Stimulated activated CD4-positive, alpha-beta T cell treated with anti-CD3 and anti-CD28 coated beads, Interleukin-4, amount 100 ng/mL, for 24 hours (primary cell): Measurements from ENCODE around the gene KRT75.

Experiments used
- DNase-seq: peaks from one replicate; pipeline ENCODE4 v3.0.0-alpha.2; 2020

KRT75 gene

GRCh38 chr12:52389313-52390207 lies 44.6 kb downstream of the KRT75 start:
- no peak for DNase-seq

GRCh38 chr12:52387859-52388258 lies 46.3 kb downstream of the KRT75 start:
- no peak for DNase-seq

DNA sequence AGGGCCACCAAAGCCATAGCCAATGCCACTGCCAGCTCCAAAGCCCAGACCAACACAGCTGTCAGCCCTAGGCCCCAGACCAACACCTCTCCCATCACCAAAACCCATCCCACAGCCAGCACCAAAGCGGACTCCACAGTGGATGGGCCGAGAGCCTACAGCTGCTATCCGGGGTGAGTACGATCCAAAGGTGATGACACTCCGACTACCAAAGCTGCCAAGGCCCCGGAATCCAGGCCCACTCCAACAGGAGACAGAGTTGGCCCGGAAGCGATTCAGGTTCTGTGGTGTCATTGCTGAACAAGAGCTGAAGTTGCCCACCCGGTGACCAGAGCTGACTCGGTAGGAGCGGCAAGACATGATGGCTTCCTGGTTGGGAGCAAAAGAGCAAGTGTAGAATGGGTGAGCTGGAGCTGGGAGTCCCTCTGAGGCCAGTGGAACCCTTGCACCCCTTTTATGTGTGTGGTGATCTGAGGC lies 48.9 kb downstream of the KRT75 start, which contains the start of gene KRT84:
KRT84 (minus strand) TSS at position 427 of the 477 bp plus-strand sequence; CDS start at position 360, 67 bp downstream.
- no peak for DNase-seq

GRCh38 chr12:52383331-52383730 lies 50.8 kb downstream of the KRT75 start:
- DNase-seq: no peak

DNA sequence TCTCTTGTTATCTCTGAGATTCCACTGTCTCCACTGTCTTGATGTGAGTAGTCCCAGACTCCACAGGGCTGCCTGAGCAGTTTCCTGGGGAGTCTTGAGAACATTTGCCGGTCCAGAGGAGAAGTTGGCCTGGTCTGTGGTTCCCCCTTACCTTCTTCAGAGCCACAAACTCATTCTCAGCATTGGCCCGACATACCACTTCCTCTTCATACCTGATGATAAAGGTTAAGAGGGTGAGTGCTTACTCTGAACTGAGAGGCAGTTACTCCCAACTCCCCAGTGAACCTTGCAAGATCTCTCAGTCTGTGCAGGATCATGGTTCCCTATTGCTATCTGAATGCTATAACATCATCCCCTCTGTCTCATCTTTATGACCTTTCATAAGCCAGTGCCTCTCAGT lies 51.3 kb downstream of the KRT75 start:
- no peak for DNase-seq

DNA sequence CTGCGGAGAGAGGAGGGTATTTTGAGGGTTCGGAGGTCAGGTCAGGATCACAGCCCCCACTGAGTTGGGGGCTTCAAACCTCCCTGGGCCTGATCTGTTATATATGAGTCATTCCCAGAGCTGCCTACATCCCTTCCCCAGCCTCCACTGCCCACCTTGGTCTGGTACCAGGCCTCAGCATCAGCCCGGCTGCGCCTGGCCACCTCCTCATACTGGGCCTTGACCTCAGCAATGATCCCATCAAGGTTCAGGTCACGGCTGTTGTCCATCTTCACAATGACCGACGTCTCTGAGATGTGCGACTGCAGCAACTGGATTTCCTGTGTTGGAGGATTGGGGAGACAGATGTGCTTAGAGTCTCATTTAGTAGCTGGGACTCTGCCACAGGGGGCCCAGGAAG lies 53.0 kb downstream of the KRT75 start:
- no peak for DNase-seq

DNA sequence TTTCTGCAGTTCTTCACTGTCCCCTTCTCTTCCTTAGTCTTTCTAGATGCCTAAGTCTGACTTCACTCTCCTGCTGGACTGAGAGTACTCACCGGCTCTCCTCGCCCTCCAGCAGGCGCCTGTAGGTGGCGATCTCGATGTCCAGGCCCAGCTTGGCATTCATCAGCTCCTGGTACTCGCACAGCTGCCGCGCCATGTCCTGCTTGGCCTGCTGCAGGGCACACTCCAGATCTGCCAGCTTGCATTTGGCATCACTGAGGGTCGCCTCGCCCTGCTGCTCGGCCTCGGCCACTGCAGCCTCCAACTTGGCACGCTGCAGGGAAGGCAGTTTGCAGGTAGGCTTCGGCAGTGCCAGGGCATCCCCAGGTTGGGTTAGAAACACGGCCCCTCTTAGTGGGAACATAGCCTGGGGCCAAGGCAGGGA lies 53.9 kb downstream of the KRT75 start:
- no peak for DNase-seq

DNA sequence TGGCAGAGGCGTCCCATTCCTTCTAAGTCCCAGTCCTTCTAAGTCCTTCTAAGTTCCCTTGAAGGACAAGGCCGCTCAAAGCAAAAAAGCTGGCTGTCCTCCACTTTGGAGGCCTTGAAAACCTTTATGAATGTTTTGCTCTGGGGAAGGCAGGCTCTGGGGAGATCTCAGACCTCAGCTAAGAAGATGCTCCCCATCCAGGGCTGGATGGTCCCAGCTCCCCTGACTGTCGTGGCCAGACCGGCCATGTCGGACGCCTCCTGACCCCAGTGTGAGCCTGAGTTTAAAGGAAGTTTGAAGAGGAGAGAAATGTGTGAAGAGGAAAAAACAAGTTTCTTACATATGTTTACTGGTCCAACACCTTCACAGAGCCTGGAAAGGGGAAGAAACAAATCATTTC lies 54.6 kb downstream of the KRT75 start:
- DNase-seq: no peak

DNA sequence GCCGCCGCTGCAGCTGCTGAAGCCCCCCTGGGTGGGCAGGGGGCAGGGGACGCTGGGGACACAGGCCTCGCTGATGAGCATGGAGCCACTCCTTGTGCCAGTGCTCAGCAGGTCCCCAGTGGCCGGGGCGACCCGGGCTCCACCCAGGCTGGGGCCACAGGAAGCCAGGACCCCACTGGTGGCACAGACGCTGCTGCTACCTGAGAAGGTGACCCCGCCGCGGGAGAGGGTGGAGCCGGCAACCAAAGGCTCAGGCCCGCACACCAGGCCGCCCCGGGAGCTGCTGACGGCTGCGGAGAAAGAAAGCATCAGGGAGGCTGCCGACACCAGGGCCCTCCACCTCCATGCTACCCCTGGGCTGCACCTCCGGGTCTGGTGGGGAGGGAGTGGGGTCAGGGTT lies 56.1 kb downstream of the KRT75 start:
- no peak for DNase-seq

DNA sequence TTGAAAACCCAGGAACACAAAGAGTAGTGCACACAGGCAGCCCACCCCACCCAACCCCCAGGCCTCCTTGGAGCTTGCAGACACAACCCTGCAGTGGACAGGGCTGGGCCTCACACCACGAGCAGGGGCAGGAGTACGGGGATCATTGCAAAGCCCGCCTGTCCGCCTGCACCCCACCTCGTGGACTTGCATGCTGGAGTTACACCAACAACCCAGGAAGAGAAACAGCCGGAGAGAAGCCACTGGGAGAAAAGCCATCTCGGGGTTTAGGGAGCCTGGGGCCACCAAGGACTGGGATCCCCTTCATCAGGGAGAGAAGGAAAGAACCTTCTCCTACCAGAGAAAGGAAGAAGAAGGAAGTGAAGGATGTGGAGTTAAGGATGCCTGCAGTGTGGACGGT lies 56.9 kb downstream of the KRT75 start:
- DNase-seq: no peak
